Brain microvascular endothelial cell (primary cell): Measurements from ENCODE around the gene WWOX.

ENCODE experiments used
- DNase-seq: peaks from one replicate; pipeline ENCODE4 v3.0.0-alpha.2; 2020
- H3K27ac ChIP-seq: fragments of 250-450 bp; sonication (Bioruptor Pico); 2 replicates; pipeline ENCODE4 v1.5.1; 2020; ENCODE audit warnings: mild to moderate bottlenecking, moderate library complexity
- H3K27me3 ChIP-seq: fragments of 250-450 bp; sonication (Bioruptor Pico); replicated peaks from 2 replicates; pipeline ENCODE4 v1.5.1; 2020; ENCODE audit warnings: mild to moderate bottlenecking
- H3K36me3 ChIP-seq: fragments of 250-450 bp; sonication (Bioruptor Pico); replicated peaks from 2 replicates; pipeline ENCODE4 v1.5.1; 2020; ENCODE audit warnings: mild to moderate bottlenecking
- H3K4me3 ChIP-seq: 2 replicates; pipeline ENCODE4 v1.5.1; 2011; ENCODE audit warnings: low read depth, mild to moderate bottlenecking, control low read depth, low read length, moderate library complexity
- CTCF ChIP-seq: IDR thresholded peaks from 2 replicates; pipeline ENCODE4 v1.5.1; 2011; ENCODE audit warnings: low read depth, mild to moderate bottlenecking, moderate library complexity, low read length, control low read depth, inconsistent platforms; ENCODE audit errors: missing control alignments
- in situ Hi-C: cut with HindIII; loops from 2 replicates; pipeline ENCODE4 v1.10.0; 2017; ENCODE audit warnings: low sequenced_read_pairs, low pct_ligation_motif_present

WWOX gene

GRCh38 chr16:78718141-78718540 lies 618.7 kb downstream of the WWOX start:
- in situ Hi-C loops = no loop called here
- no peak for TF ChIP-seq CTCF
- Histone ChIP-seq H3K27me3 (no peaks in the 10 kb centered on the region), H3K27ac (no peak overlapping the region), H3K4me3 (no peak overlapping the region), H3K36me3 (no peaks in the 10 kb centered on the region)
- DNase-seq = no peak

- in situ Hi-C loops = no loop called here
- Histone ChIP-seq H3K27ac (no peak overlapping the region), H3K4me3 (no peak overlapping the region), H3K36me3 (no peaks in the 10 kb centered on the region), H3K27me3 (no peaks in the 10 kb centered on the region)
- no peak for DNase-seq
- no peak for TF ChIP-seq CTCF
Observed at GRCh38 chr16:78720416-78720815, 621.0 kb downstream of the WWOX start.

- Histone ChIP-seq H3K27me3 (no peaks in the 10 kb centered on the region), H3K27ac (no peak overlapping the region), H3K36me3 (no peaks in the 10 kb centered on the region), H3K4me3 (no peak overlapping the region)
- TF ChIP-seq CTCF = no peak
- no peak for DNase-seq
- in situ Hi-C loops = no loop called here
Observed at GRCh38 chr16:78727536-78727935, 628.1 kb downstream of the WWOX start.

- DNase-seq = no peak
- Histone ChIP-seq H3K27ac (no peak overlapping the region), H3K4me3 (no peak overlapping the region), H3K36me3 (no peaks in the 10 kb centered on the region), H3K27me3 (no peaks in the 10 kb centered on the region)
- TF ChIP-seq CTCF = no peak
- in situ Hi-C loops = no loop called here
Observed at GRCh38 chr16:78729687-78730086, 630.2 kb downstream of the WWOX start.

- no peak for TF ChIP-seq CTCF
- no peaks in the 10 kb centered on the region for H3K36me3 ChIP-seq
- in situ Hi-C loops = no loop called here
Observed at GRCh38 chr16:78731785-78732184, 632.3 kb downstream of the WWOX start.

GRCh38 chr16:78732696-78733095 lies 633.2 kb downstream of the WWOX start:
- DNase-seq = no peak
- TF ChIP-seq CTCF = no peak
- Histone ChIP-seq H3K36me3 (no peaks in the 10 kb centered on the region), H3K4me3 (no peak overlapping the region), H3K27me3 (no peaks in the 10 kb centered on the region), H3K27ac (no peak overlapping the region)
- in situ Hi-C loops = no loop called here

More at GRCh38 chr16:78731785-78732184, 632.3 kb downstream of the WWOX start:
- no peak for DNase-seq
- Histone ChIP-seq H3K4me3 (no peak overlapping the region), H3K27ac (no peak overlapping the region), H3K27me3 (no peaks in the 10 kb centered on the region)
